KOPT-K1 (cell line): Measurements from ENCODE around the gene TNS1.

Experiments
- H3K27ac ChIP-seq: fragments of 200-600 bp; sonication (generic); 2 replicates; pipeline ENCODE4 v1.5.1; 2016; ENCODE audit warnings: antibody characterized with exemption, mild to moderate bottlenecking, low read depth, low read length; ENCODE audit not compliant: poor library complexity, severe bottlenecking
- H3K36me3 ChIP-seq: fragments of 200-600 bp; sonication (generic); 2 replicates; pipeline ENCODE4 v1.5.1; 2017; ENCODE audit warnings: antibody characterized with exemption, mild to moderate bottlenecking, low read length, moderate library complexity; ENCODE audit not compliant: insufficient read depth
- H3K9me3 ChIP-seq: fragments of 200-600 bp; sonication (generic); 2 replicates; pipeline ENCODE4 v1.5.1; 2017; ENCODE audit warnings: antibody characterized with exemption, low read length, mild to moderate bottlenecking; ENCODE audit not compliant: insufficient read depth, poor library complexity, severe bottlenecking

TNS1 gene

DNA sequence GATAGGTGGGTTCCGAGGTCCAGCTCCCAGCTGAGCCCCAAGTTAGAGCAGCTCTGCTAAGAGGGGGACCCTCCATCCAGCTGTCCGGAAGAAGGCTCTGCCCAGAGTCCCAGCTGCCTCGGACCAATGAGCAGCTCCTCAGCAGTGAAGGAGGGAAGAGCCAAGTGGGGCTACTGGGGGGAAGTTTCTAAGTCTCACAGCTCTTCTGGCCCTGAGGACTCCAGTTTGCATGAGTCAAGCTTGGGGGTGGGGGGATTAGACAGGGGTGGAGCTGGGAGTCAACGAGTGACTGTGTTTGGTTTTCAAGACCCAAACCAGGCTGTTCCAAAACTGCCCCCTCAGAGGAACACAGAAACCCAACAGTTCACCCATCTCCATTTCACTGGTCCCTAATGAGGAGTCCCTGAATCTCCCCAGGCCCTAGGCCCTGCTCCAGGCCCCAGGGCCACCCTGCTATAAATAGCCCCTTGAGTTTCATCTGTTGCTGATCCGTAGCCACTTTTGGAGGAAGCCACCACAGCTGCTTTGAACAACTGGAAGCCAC is 100.9 kb downstream of the TNS1 start:
- H3K27ac ChIP-seq = no peak overlapping the region
- no peaks in the 10 kb centered on the region for H3K9me3 ChIP-seq
- no peaks in the 10 kb centered on the region for H3K36me3 ChIP-seq

DNA sequence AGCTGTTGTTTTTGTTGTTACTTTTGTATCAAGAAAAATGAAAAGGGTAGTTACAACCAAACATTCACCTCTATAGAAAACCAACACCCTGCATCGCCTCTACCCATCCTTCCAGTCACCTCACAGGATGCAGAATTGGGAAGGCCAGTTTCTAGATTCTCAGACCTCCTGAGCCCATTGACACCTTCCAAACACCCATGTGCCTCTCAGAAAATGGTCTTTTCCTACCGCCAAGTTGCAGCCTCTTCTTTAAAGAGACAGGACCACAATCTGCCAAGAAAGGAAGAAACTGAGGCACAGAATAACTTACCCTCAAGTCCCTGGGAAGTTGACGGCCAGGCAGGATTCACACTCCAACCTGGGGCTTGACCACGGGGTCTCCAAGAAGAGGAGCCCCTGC is 101.4 kb downstream of the TNS1 start:
- no peak overlapping the region for H3K27ac ChIP-seq
- H3K36me3 ChIP-seq = no peaks in the 10 kb centered on the region
- no peaks in the 10 kb centered on the region for H3K9me3 ChIP-seq

DNA sequence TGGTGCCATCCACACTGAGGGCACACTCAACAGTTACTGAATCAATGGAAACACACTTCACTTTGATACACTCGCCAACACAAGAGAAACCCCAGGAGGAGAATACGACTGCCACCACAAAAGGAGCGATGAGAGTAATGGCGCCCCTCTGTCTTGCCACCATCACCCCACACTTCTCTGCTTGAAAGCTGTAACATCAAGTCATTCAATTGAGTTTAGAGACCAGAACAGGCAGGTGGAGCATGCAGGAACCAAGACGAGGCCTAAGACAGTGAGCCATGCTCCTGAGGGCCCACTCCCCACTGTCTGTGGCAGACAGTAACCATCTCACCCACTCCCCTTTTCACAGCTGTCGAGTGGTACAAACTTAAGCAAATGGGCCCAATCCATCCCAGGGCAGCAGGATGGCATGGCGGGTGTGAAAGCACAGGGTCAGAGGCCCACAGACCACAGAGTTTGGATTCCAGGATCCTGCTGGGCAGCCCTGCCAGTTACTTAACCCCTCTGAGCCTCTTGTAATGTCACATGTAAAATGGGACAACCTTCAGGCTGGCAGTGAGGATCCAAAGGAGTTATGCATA is 101.9 kb downstream of the TNS1 start:
- Histone ChIP-seq H3K36me3 (no peaks in the 10 kb centered on the region), H3K27ac (no peak overlapping the region), H3K9me3 (no peaks in the 10 kb centered on the region)

DNA sequence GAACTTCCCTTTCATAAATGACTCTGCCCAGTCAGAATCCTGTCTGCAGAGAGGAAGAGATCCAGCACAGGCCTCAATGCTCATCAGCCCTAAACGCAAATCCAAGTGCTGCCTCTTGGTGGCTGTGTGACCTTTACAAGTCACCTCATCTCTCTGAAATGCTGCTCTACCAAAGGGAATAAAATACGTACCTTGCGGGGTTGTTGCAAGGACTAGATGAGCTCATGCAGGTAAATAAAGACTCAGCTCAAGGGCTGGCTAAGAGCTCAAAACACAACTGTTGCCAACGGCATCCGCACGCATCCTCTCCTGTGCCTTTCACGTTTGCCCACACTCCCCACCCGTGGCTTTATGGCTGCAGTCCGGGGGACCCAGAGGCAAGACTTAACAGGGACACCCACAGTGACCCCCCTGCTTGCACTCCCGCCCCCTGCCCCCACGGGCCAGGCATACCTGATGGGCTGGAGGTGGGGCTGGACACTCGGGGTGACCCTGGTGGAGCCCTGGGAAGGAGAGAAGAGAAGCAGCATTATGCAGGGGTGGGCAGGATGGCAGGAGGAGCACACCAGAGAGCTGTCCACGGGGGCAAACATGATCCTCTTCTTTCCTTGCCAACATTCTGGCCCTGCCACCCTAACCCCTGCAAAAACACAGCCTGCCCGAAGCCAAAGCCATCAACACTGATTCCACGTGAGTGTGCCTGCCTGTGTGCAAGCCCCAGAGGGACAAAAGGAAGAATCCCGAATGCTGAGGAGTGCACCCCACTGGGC is 102.6 kb downstream of the TNS1 start:
- no peaks in the 10 kb centered on the region for H3K9me3 ChIP-seq
- H3K27ac ChIP-seq = no peak overlapping the region
- H3K36me3 ChIP-seq = no peaks in the 10 kb centered on the region

DNA sequence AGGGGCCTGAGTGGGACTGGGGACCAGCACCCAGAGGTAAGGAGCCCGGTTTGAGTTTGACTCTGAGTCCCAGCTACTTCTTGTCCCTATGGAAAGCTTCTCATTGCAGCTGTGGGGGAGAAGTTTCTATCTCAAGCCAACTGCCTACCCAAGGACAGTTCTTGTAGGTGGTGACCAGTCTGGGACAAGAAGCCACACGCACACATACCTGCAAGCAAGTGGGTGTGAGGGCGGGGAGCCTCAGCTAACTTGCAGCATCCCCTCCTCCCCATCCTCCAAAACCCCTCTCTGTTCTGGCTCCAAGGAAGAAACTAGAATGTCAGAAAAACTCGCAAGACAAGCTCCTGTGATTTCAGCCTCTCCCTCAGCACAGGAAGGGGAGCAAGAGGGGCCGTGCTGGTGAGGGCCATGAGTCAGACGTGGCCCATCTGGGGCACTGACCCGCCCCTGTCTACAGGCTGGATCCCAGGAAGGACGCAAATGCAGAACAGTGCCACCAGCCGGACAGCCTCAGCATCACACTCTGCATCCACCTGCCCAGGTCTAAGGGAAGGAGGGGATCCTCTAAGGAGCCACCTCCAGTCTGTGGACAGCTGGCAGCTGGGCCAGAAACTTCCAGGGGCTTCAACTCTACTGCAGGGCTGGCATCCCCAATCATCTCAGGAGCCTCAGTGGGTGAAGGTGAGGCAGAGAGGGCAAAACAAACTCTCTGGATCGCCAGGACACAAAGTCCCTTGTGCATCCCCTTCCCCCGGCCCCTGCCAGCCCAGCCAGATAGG is 103.4 kb downstream of the TNS1 start:
- no peaks in the 10 kb centered on the region for H3K36me3 ChIP-seq
- H3K9me3 ChIP-seq = no peaks in the 10 kb centered on the region
- no peak overlapping the region for H3K27ac ChIP-seq

DNA sequence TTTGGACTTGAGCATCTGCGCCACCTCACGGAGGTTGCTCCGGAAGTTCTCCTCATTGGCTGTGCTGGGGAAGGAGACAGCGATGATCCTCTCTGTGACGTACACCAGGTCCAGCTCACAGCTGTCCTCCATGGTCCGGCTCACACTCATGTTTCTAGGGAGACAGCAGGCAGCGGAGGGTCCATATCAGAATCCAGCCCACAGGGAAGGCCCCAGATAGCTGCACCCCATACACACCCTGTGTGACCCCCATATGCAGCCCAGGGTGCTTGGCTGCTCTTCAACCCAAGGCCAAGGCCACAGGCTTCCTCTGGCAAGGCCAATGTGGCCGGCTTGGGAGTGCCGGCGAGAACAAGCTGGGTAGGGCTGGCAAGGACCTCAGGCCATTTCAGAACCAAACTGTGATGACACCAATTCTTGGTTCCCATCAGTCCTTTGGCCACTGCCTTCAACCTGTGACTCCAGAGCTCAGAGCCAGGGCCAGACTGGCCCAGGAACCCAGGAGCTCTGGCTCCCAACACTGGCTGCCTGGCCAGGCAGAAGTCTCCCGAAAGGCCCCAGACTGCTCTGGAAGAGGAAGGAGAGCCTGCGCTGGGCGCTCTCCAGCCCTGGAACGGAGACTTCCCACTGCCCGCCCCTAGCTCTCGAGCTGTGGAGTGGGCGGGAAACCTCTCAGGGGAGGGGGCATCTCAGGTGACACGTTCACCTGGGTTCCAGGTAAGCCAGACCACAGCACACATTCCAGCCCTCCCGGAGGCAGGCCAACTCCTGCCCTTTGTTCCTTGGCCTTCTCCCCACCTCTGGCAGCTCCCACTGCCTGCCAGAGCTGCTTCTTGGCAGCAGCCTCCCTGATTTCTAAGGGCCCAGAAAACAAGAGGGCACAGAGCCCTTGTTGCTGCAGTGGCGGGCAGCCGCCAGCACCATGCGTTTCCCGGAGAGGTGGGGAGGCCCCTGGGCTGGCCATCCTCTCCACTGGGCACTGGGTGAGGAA is 104.7 kb downstream of the TNS1 start:
- no peaks in the 10 kb centered on the region for H3K36me3 ChIP-seq
- no peak overlapping the region for H3K27ac ChIP-seq
- H3K9me3 ChIP-seq = no peaks in the 10 kb centered on the region

DNA sequence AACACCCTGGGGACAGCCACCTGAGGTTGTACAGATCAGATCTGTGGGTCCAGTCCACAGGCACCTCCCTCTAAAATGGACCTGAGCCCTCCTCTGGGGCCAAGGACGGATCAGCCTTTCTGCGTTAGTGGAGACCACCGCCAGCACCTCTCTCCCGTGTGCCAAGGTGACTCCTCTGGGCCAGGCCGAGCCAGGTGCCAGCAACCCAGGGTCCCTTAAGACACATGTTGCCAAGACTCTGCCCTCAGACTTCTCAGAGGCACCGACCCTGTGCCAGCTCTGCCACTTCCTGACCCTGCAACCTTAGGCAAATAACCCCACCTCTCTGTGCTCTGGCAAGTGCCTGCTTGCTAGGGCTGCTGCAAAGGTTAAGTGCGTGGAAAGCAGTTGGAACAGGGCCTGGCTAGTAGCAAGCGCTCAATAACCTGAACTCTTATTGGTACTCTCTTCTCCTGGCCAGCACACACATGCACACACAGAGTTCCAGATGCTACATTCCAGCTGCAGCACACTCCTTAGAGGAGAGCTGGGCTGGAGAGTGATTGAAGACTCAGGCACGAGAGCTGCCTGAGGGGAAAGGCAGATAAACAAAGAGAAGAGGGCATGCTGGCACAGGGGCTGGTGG is 105.6 kb downstream of the TNS1 start:
- Histone ChIP-seq H3K27ac (no peak overlapping the region), H3K36me3 (no peaks in the 10 kb centered on the region)

DNA sequence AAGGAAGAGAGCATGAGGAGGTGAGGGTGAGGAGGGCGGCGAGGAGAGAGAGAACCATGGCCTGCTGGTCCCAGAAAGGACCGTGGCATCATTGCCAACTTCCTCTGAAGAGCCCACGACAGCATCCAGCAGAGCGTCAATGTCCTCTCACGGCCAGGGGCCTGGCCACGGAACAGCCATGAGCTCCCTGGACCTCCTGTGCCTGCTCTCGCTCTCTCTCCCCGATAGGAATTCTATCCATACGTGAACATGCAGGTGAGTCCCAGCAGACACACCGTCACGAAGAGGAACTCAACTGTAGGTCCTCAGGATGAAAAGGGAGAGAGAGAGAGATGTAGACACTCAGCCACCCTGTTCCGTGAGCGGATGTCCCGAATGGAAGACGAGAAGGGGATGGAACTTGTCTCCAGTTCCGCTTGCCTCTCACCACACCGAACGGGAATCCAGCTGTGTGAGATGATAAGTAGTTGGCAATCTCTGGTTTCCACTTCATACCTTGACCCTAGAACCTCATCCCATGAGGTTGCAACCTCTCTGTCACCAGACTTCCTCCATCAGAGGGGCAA is 107.6 kb downstream of the TNS1 start:
- no peaks in the 10 kb centered on the region for H3K36me3 ChIP-seq

More for the DNA sequence above, 105.6 kb downstream of the TNS1 start:
- no peaks in the 10 kb centered on the region for H3K9me3 ChIP-seq

DNA sequence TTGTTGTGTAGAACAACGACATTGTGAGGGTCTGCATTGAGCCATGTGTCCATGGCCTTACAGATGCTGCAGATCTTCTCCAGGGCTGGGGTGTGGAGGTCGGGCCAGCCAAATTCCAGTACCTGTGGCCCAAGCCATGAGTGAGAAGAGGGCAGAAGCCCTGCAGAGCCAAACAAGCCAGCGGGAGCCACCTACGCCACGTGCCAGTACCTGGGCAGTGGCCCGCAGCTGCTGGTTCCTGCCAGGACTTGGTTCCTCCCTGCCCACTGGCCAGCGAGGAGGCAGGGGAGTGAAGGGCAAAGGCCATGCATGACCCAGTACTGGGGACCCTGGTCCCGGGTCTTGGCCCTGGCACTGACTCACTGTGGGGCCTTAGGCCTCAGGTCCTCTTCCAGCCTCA is 109.4 kb downstream of the TNS1 start:
- Histone ChIP-seq H3K27ac (no peak overlapping the region), H3K9me3 (no peaks in the 10 kb centered on the region), H3K36me3 (no peaks in the 10 kb centered on the region)

More for the DNA sequence above, 107.6 kb downstream of the TNS1 start:
- no peaks in the 10 kb centered on the region for H3K9me3 ChIP-seq
- H3K27ac ChIP-seq = no peak overlapping the region

DNA sequence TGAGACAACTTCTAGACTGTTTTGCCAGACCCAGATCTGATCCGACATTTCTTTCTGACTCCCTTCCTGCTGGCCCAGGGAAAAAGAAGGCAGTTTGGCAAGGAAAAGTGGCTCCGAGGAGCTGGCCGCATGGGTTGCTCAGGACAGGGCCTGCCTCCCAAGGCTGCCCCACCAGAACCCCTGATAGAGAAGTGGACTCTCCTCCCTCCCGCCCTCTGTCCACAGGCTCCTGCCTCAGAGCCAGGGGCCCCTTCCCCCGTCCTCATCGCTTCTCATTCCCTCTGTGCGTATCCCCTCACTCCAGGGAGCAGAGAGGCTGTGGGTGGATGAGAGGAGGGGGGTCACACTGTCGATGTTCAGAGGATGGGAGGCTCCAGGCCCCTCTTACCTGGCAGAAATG is 110.2 kb downstream of the TNS1 start:
- Histone ChIP-seq H3K27ac (no peak overlapping the region), H3K36me3 (no peaks in the 10 kb centered on the region), H3K9me3 (no peaks in the 10 kb centered on the region)

DNA sequence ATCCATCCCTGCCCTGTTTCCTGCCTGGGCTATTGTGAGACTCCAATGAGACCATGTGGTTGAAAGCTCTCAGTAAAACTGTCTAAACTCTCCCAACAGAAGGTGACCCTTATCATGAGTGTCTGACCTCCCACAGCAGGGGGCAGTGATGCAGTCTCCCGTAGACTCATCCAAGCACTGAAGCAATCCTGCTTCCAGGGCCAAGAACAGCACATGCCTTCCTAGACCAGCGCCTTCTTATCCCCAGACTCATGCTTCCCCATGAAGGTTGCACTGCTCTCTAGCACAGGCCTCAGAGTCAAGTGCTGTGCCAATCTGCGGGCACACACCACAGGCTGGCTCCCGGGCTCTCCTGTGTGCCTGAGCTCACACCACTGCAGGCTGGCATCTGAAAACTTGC is 112.3 kb downstream of the TNS1 start:
- Histone ChIP-seq H3K36me3 (no peaks in the 10 kb centered on the region), H3K27ac (no peak overlapping the region), H3K9me3 (no peaks in the 10 kb centered on the region)

DNA sequence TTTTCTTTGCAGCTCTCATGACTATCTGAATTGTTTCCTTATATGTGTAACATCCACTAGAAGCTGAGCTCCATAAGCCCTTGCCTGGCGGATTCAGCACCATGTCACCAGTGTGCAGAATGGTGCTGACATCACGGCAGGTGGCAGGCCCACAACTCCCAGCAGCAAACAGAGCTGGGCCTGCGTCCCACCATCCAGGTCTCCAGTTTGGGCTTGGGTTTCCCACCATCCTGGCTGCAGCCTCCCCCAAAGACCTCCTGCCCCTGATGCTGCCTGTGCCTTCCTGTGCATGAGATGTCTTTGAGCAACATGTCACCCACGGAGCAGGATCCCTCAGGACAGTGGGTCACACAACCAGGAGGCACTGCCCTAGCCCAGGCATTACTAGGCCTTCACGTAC is 113.1 kb downstream of the TNS1 start:
- Histone ChIP-seq H3K27ac (no peak overlapping the region), H3K9me3 (no peaks in the 10 kb centered on the region), H3K36me3 (no peaks in the 10 kb centered on the region)

DNA sequence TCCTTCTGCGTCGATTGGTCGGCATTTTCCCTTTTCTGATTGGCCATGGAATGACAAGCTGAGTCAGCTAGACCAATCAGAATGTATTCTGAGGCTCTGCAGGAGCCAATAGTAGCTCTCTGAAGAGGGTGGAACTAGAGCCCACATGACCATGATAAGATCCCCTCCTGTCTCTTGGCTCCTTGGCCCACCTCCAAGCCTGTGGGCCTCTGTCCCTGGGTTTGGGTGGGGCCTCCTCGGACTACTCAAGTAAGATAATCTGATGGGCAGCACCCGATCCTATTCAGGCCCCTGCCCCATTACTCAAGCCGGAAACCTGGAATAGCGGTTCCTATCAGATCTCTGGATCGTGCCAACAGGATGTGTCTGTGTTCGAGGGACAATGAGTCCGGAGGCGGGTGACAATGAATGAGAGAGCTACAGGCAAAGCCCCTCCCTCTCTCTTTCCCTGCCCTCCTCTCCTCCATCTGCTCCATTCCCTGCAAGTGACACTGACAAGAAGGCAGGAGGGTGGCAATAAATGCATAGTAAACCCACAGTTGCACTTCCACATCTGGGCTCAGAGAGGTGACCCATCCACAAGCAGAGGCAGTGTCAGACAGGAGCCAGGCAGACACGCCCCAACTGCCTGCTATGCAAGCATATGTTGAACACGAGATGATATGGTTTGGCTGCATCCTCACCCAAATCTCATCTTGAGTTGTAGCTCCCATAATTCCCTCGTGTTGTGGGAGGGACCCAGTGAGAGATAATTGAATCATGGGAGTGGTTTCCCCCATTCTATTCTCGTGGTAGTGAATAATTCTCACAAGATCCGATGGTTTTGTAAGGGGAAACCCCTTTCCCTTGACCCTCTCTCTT is 114.7 kb downstream of the TNS1 start:
- Histone ChIP-seq H3K36me3 (no peaks in the 10 kb centered on the region), H3K9me3 (no peaks in the 10 kb centered on the region), H3K27ac (no peak overlapping the region)
